ENCODE measurements around the gene CIAO3.

DNA sequence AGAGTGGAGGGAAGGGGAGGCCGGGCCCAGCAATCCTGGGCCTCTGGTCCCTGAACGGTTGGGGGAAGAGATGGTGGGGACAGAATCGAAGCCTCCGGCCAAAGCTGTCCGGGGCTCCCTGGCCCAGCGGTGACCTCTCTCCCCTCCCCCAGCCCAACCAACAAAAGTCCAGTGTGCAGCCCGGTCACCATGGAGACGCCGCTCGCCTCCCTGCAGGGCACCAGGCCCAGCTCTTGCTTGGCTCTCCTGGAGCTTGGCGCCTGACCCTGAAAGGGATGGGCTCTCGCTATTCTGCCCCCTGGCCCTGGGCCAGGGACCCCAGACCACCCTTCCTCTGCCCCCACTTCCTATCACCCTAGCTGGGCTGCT is 24.6 kb downstream of the CIAO3 start:
- TF ChIP-seq POLR2A (IDR thresholded peaks at IDR 0.05; ENCODE audit: low read depth, low read length) = no peak
- no peak for TF ChIP-seq POLR2AphosphoS5 (IDR thresholded peaks at IDR 0.05; ENCODE audit: low read depth, low read length)
- no peak for TF ChIP-seq TAF1 (IDR thresholded peaks at IDR 0.05; ENCODE audit: borderline replicate concordance, low read depth, low read length)
